ENCODE measurements around the gene MSL1.

MSL1 gene

DNA sequence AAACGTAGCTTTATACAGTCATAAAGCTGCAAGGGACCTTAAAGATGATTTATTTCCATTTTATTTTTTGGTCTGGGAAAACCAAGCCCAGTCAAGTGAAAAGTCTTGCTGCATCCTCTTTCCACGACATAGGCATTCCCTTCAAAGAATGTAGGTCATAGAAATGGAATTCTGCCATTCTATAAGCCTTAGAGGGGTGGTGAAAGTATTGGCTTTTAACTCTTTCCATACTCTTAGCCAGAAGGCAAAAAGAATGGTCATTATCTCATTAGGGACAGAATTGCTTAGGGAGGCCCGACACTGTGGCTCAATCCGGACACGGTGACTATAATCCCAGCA lies 7.9 kb upstream of the MSL1 start:
- TF ChIP-seq, protein P1, sequence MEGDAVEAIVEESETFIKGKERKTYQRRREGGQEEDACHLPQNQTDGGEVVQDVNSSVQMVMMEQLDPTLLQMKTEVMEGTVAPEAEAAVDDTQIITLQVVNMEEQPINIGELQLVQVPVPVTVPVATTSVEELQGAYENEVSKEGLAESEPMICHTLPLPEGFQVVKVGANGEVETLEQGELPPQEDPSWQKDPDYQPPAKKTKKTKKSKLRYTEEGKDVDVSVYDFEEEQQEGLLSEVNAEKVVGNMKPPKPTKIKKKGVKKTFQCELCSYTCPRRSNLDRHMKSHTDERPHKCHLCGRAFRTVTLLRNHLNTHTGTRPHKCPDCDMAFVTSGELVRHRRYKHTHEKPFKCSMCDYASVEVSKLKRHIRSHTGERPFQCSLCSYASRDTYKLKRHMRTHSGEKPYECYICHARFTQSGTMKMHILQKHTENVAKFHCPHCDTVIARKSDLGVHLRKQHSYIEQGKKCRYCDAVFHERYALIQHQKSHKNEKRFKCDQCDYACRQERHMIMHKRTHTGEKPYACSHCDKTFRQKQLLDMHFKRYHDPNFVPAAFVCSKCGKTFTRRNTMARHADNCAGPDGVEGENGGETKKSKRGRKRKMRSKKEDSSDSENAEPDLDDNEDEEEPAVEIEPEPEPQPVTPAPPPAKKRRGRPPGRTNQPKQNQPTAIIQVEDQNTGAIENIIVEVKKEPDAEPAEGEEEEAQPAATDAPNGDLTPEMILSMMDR (IDR thresholded peaks at IDR 0.05), result no peak
- TF ChIP-seq ZFX (IDR thresholded peaks at IDR 0.05; ENCODE audit: borderline replicate concordance), result no peak
- peak overlapping the region; percentile 89 for H3K27ac ChIP-seq

DNA sequence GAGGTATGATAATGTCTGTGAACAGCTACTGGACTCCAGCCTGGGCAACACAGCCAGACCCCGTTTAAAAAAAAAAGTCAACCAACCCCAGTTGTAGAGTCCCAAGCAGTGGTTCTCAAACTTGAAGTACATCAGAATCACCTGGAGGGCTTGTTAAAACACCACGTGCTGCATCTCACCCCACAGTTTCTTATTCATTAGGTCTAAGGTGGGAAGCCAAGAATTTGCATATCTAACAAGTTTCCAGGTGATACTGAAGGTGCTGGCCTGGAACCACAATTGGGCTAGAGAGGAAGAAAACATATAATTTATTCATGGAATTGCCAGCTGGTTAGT lies 6.7 kb upstream of the MSL1 start:
- TF ChIP-seq, protein P1 (IDR thresholded peaks at IDR 0.05), result no peak
- TF ChIP-seq ZFX (IDR thresholded peaks at IDR 0.05; ENCODE audit: borderline replicate concordance), result no peak
- peak overlapping the region; percentile 89; the same call in 1 of the 2 replicates for H3K27ac ChIP-seq

DNA sequence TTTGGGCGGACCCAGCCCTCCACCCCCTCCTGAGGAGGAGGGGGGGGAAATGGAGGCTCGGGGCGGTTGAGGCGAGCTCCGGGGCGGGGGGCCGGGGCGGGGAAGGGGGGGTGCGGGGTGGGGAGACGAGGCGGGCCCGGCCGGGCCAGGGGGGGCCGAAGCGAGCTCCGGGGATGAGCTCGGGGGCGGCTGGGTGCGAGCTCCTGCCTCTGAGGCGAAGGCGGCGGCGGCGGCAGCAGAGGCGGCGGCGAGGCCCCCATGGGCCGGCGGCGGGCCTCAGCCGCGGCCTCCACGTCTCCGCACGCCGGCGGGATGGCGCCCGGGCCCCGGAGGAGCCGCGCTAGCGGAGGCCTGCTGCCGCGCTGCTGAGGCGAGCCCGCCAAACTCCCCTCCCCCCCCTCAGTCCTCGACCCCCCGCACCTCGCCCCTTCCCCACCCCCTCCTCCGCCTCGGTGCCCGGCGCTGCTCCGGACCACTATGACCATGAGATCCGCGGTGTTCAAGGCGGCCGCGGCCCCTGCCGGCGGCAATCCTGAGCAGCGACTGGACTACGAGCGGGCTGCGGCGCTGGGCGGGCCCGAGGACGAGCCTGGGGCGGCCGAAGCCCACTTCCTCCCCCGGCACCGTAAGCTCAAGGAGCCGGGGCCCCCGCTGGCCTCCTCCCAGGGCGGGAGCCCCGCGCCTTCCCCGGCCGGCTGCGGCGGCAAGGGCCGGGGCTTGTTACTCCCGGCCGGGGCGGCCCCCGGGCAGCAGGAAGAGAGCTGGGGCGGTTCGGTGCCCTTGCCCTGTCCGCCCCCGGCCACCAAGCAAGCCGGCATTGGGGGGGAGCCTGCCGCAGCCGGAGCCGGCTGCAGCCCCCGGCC lies 596 bp downstream of the MSL1 start:
- peak overlapping the region; percentile 93 for H3K27ac ChIP-seq
- no peak for TF ChIP-seq ZFX (IDR thresholded peaks at IDR 0.05; ENCODE audit: borderline replicate concordance)
- TF ChIP-seq, protein P1 (IDR thresholded peaks at IDR 0.05), result no peak; the same call in 1 of the 2 replicates

DNA sequence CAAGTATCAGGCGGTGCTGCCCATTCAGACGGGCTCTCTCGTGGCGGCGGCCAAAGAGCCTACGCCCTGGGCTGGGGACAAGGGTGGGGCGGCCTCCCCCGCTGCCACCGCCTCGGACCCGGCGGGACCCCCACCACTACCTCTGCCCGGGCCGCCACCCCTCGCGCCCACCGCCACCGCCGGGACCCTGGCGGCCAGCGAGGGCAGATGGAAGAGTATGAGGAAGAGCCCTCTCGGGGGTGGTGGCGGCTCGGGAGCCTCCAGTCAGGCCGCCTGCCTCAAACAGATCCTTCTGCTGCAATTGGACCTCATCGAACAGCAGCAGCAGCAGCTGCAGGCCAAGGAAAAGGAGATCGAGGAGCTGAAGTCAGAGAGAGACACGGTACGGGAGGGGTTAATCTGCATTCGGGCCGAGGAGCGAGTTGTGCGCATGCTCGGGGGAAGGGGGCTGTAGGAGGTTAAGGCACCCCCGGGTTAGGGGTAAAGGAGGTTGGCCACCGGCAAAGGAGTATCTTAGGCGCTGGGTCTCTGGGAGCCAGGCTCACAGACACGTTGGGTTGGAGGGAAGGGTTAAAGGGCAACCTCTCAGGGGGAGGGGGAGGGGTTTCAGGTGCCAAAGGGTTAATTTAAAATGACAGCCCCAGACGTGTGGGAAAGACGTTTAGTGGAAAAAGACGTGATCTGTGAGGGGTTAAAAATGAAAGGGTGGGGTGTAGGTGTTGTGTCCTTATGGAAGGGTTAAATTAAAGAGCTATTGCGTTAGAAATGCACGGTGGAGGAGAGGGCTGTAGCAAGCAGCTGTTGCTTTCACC lies 1.4 kb downstream of the MSL1 start:
- no peak for TF ChIP-seq ZFX (IDR thresholded peaks at IDR 0.05; ENCODE audit: borderline replicate concordance)
- TF ChIP-seq, protein P1 (IDR thresholded peaks at IDR 0.05), result no peak
- H3K27ac ChIP-seq, result peak overlapping the region; percentile 93

DNA sequence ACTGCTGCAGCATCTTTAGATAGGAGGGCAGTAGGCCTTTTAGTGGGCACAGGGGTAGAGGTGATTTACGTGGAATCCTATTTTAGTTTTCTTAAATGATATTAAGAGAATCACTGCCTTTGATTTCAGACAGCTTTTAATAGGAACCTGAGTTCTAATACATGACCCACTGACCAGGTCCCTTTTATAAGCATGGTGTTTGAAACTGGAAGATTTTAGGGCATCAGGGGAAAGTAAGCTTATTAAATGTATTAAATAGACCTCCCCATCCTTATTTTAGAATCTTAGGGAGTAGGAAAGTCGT lies 2.0 kb downstream of the MSL1 start:
- TF ChIP-seq, protein P1 (IDR thresholded peaks at IDR 0.05), result no peak
- no peak for TF ChIP-seq ZFX (IDR thresholded peaks at IDR 0.05; ENCODE audit: borderline replicate concordance)
- peak overlapping the region; percentile 93 for H3K27ac ChIP-seq

DNA sequence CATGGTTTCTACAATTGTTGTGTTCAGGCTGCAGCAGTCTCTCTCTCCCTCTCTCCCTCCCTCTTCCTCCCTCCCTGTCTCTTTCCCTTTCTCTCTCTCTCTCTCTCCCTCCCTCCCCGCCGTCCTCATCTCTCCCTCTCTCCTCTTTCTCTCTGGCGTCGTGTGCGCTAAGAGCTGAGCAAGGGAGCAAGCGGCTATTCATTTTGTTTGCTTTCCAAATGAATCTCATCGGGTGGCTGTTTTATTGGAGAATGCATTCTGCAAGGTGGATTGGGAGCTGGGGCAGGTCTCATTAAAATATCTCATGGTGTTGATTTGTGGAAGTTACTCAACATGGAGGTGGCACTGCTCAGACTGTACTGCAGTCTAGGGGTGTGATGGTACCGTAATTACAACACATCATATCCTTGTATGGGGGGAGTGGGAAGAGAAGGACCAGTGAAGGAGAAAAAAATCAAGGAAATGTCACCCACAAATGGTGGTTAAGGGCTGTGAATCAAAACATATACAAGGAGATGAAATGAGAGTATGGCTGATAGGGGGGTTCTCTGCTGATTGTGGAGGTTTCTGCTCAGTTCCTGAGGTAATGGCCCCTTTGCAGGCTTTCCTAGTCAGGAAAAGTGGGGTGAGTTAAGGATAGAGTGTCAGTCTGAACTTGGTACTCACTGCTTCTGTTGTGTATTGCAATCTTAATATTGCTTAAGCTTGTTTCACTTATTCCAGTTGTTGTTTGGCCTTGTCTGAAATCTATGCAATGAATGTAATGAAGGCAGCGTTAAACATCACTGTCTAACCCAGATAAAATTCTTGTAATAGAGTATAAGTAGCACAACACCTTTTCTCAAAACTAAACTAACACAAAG lies 2.7 kb downstream of the MSL1 start:
- TF ChIP-seq, protein P1 (IDR thresholded peaks at IDR 0.05), result no peak
- TF ChIP-seq ZFX (IDR thresholded peaks at IDR 0.05; ENCODE audit: borderline replicate concordance), result no peak
- H3K27ac ChIP-seq, result peak overlapping the region; percentile 93

Measured in 22Rv1 (cell line).